ENCODE results near the gene PPM1K.
A peak's percentile ranks its signal among the peaks of the same experiment; 100 is the strongest.

Gene PPM1K

DNA sequence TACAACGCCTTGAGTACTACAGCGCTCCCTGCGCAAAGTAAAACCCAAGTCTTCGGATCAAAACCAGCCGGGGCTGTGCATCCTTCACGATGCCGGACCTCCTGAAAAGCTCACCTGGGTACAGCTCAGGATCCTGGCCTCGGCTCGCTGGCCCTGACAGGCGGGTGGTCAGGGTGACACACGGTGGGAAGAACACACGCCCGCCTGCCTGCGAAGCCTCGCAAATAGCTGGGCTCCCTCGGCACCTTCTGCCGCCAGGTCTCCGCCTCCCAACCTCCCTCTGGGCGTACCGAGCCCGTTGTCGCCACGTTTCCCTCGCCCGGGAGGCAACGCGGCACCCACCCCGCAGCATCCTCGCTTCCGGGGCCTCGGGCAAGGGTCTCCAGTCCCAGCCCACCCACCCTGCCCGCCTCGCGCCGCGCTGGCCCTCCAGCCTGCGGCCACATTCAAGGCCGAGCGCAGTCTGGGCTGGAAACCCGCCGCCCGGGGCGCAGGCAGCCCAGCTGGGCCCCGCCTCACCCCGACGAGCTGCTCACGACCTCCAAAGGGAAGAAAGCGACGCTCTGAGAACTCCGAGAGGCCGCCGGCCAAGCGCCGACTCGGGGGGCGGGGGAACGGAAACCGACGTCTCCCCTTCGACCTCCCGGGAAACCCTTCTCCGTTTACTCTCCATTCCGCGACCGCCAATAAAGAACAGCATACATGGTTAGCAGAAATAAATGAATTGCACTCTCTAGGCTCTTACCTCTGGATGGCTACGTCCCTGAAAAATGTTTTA is 511 bp downstream of the PPM1K start:
- intact Hi-C loops (cut with DNase I): loop anchor here (5.0 to 10.0 kb wide), 5 partner anchors 67 to 277 kb away; partner anchors contain the start of genes HERC5, HERC6, PKD2 and PYURF

DNA sequence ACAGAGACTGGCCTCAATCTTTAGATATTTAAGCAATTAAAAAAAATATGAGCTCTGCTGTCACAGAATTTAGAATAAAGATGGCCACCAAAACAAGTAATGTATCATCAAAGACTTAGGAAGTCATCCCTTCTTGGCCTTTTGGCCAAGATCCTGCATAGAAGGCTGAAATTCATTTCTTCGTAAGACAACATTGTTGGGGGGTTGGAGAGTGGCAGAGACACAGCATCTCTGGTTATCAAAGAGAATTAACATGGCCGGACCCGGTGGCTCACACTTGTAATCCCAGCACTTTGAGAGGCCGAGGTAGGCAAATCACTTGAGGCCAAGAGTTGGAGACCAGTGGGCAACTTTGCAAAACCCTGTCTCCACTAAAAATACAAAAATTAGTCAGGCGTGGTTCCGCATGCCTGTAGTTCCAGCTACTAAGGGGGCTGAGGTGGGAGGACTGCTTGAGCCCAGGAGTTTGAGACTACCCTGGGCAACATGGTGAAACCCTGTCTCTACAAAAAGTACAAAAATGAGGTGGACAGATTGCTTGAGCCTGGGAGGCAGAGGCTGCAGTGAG is 4.0 kb downstream of the PPM1K start:
- intact Hi-C loops (cut with DNase I): loop anchor here (5.0 to 10.0 kb wide), 5 partner anchors 63 to 273 kb away; partner anchors contain the start of genes HERC5, HERC6, PKD2 and PYURF
- no peak for DNase-seq

More for the DNA sequence above, 511 bp downstream of the PPM1K start:
- peak in 41 of 42 donors; percentile 43 to 85 (median 70) for DNase-seq

DNA sequence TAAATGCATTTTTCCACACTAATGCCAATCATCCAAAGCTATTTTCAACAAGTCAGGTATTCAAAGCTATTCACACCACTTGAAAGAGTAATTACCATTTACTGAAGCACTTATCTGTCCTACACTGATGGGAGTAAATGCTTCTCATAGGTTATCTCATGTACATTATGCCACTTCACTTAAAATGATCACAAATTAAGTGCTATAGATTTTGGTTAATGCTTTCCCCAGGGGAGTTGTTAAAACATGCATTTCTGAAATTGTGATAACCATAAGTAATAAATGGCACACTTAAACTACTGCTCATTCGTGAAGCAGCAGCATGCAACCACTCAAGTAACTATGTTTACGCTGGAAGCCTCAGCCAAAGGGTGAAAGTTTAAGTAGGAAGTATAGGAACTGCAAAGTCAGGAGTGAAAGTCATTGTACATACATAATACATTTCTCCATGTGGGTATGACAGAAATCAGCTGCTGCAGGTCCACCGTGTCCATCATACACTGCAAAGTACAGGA is 6.6 kb downstream of the PPM1K start:
- no peak for DNase-seq
- intact Hi-C loops (cut with DNase I): no loop called here

- intact Hi-C loops (cut with DNase I): no loop called here
- no peak for DNase-seq
These were observed 7.2 kb downstream of the PPM1K start for GRCh38 chr4:88276952-88277710.

DNA sequence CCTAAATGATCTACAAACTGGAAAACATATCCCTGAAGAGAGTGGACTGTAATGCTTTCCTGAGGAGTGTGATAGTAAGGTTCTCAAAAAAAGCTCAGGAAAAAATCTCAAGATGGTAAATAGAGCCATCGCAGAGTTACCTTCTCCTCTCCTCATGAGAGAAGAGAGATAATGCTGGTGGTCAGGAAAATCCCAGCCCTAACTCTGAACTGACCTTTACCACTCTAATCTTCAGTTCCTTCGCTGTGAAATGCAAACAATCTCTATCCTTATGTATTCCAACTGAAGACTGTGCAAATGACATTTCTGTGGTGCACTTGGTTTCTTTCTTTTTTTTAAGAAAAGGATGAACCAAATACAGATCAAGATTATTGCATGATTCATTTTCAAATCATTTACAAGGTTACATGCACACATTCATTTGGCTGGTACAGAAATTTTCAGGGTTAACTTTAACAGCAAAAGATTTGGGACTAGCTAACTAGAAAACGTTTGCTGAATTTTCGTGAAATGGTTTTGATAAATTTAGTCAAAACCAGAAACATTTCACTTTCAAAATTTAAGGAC is 8.3 kb downstream of the PPM1K start:
- intact Hi-C loops (cut with DNase I): no loop called here
- DNase-seq: no peak

DNA sequence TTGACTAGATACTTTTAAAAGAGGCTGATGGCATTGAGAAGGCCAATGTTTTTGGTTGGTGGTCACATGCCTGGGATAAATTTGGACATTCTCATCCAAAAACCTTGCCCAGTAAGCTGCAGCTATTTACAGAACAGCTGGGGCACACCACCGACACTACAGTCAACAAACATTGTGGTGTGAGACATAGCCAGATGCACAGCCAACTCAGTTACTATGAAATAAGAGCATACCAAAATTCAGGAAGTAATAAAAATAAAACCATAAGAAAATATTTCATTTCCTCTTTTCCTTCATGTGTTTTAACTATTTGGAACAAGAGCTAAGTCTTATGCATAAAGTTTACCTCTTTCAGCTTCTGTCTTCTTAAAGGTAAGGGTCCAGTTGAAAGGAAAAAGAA is 8.8 kb downstream of the PPM1K start:
- no peak for DNase-seq
- intact Hi-C loops (cut with DNase I): no loop called here

DNA sequence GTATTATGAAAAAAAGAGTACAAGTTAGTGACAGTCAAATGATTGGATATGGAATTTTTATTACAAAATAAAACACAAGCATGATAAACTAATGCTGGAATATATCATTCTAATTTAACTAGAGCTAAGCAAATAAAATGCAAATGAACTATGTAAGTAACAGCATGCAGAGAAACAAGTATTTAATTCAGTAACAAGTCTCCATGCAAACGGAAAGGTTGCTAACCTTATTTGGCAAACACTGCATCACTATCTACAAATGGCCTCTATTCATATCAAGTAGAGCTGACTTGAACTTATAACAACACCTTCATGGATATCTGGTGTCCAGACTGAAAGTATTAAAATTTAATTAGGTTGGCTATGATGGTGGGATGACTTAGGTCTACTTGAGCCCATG is 15.4 kb downstream of the PPM1K start:
- intact Hi-C loops (cut with DNase I): no loop called here
- no peak for DNase-seq

GRCh38 chr4:88264336-88264735 is 20.0 kb downstream of the PPM1K start:
- intact Hi-C loops (cut with DNase I): no loop called here
- DNase-seq: no peak

DNA sequence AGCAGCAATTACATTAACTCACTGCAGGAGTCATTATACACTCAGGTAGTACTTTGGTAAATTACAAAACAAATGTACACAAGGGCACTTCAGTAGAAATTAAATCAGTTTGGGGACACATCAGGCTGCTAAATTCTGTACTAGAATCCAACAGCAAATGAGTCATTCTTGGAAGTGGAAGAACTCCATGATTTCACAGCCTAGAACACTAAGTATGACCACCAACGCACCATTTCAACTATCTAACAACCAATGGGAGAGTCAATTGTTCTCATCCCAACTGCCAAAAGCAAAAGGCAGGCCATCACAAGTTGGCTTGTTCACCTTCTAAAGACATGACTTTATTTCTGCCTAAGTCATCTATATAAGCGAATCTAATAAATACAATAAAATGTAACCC is 26.6 kb downstream of the PPM1K start:
- intact Hi-C loops (cut with DNase I): no loop called here
- DNase-seq: no peak

DNA sequence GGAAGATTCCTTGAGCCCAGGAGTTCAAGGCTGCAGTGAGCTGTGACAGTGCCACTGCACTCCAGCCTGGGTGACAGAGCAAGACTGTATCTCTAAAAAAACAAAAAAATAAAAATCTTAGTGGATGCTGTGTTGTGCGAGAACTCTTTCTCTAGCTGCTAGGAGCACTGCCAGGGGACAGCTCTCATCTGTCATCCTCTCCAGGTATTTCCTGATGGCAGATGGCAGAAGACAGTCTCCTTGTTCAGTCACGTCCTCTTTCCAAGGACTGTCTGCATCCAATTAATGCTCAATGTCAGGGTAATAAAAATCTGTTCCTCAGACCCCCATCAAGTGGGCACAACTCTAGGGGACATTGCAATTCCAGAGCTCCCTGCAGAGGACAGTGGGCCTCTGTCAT is 29.2 kb downstream of the PPM1K start:
- no peak for DNase-seq
- intact Hi-C loops (cut with DNase I): no loop called here

- no peak for DNase-seq
- intact Hi-C loops (cut with DNase I): no loop called here
These were observed 32.4 kb downstream of the PPM1K start for GRCh38 chr4:88251924-88252323.

- intact Hi-C loops (cut with DNase I): no loop called here
These were observed 37.2 kb downstream of the PPM1K start for GRCh38 chr4:88247148-88247547.

DNA sequence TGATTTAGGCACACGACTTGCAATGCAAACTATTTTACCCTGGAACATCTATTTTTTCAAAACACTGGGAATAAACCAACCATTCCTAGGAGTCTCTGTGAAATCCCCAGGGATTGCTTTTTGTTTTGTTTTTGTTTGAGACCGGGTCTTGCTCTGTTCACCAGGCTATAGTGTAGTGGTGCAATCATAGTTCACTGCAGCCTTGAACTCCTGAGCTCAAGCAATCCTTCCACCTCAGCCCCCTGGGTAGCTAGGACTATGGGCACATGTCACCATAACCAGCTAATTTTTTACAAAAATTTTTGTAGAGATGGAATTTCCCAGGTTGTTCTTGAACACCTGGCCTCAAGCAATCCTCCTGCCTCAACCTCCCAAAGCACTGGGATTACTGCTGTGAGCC is 37.8 kb downstream of the PPM1K start:
- intact Hi-C loops (cut with DNase I): no loop called here

More at GRCh38 chr4:88247148-88247547, 37.2 kb downstream of the PPM1K start:
- DNase-seq: no peak

GRCh38 chr4:88244816-88245579 is 39.4 kb downstream of the PPM1K start:
- DNase-seq: peak in 5 of 42 donors; percentile 10 to 43 (median 29)
- intact Hi-C loops (cut with DNase I): no loop called here

More for the DNA sequence above, 37.8 kb downstream of the PPM1K start:
- no peak for DNase-seq

DNA sequence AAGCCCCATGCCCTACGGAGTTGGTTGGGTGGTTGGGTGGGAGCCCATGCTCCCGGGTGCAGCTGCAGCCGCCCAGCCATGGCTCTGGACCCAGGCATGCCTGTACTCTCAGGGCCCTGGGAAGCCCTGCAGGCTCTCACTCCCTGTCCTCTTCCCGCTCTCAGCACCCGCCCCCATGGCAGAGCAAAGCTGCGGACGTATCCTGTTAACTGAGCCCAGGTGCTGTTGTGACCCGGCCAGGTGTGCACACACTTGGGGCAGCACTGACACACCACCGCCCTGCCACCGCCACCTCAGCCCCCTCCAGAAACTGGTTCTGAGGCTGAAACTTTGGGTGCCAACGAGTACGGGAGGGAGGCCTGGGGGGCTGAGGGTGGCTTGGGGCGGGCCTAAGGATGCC is 40.3 kb downstream of the PPM1K start:
- intact Hi-C loops (cut with DNase I): no loop called here
- peak in 1 of 42 donors; percentile 18 for DNase-seq

DNA sequence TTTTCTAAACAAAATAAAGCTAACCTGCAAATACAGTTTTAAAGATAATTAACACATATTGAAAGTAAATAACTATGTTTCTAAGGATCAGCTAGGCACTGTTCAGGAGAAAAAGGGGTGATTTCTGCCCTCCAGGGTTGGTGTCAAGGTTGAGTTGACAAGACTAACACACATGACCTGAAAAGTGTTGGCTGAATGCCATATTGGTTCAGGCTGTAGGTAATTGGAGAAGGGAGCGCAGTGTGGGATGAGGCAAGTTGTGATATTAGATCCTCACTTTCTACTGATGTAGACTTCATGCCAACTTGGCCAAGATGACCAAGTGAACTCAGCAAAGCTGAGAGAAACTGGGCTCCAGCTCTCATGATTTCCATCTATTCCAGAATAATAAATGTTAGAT is 42.2 kb downstream of the PPM1K start:
- DNase-seq: peak in 1 of 42 donors; percentile 31
- intact Hi-C loops (cut with DNase I): no loop called here

- DNase-seq: peak in 11 of 42 donors; percentile 10 to 55 (median 18)
- intact Hi-C loops (cut with DNase I): no loop called here
These were observed 44.1 kb downstream of the PPM1K start for GRCh38 chr4:88240297-88240714.

- intact Hi-C loops (cut with DNase I): loop anchor here (5.0 kb wide), 1 partner anchor 136 kb away; no protein-coding TSS in a partner anchor
- peak in 2 of 42 donors; percentile 15 to 41 for DNase-seq
These were observed 53.2 kb downstream of the PPM1K start for GRCh38 chr4:88230969-88231771.
